A673 (cell line): ENCODE results near the gene SLC17A8.

Experiments
- EZH2 ChIP-seq: fragments of 200-600 bp; sonication (generic); IDR thresholded peaks from 2 replicates; pipeline ENCODE4 v1.6.1; 2017; ENCODE audit warnings: borderline replicate concordance, low read depth, mild to moderate bottlenecking, mixed read lengths, antibody characterized with exemption, low read length; ENCODE audit not compliant: poor library complexity, severe bottlenecking
- TF ChIP-seq, protein P1 (sequence below): fragments of 300-800, 200-600 bp; sonication (generic); conservative IDR thresholded peaks from 2 replicates; pipeline ENCODE4 v1.5.1; 2017; ENCODE audit warnings: low read depth, mild to moderate bottlenecking, antibody characterized with exemption, low read length, moderate library complexity, mixed read lengths

DNA sequence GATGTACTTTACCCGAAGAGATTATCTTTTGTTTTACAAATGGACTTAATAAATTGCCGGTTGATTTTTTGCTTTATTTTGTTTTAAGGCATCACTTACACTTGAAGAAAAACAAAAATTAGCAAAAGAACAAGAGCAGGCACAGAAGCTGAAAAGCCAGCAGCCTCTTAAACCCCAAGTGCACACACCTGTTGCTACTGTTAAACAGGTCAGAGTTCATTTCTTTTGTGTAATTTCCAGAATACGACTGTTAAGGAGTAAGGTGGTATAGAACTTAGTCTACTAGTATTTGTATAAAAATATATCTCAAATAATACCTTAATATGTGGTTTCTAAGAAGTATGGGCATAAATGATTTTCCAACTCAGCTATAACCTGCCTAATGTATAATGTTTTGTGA is 19.6 kb upstream of the SLC17A8 start:
- TF ChIP-seq, protein P1, sequence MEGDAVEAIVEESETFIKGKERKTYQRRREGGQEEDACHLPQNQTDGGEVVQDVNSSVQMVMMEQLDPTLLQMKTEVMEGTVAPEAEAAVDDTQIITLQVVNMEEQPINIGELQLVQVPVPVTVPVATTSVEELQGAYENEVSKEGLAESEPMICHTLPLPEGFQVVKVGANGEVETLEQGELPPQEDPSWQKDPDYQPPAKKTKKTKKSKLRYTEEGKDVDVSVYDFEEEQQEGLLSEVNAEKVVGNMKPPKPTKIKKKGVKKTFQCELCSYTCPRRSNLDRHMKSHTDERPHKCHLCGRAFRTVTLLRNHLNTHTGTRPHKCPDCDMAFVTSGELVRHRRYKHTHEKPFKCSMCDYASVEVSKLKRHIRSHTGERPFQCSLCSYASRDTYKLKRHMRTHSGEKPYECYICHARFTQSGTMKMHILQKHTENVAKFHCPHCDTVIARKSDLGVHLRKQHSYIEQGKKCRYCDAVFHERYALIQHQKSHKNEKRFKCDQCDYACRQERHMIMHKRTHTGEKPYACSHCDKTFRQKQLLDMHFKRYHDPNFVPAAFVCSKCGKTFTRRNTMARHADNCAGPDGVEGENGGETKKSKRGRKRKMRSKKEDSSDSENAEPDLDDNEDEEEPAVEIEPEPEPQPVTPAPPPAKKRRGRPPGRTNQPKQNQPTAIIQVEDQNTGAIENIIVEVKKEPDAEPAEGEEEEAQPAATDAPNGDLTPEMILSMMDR, result no peak
- TF ChIP-seq EZH2, result no peak
